DND-41 (cell line): ENCODE data around the gene TNNC1.

ENCODE experiments used
- ATAC-seq: fragments of 200-7000 bp; cut with Tn5 transposase; 3 replicates; pipeline ENCODE4 v1.9.1; 2021; ENCODE audit warnings: low read depth; ENCODE audit not compliant: insufficient read depth
- DNase-seq: peaks from one replicate; pipeline ENCODE4 v3.0.0-alpha.2; 2020
- H2AFZ ChIP-seq: 2 replicates; pipeline ENCODE4 v1.6.0; 2012; ENCODE audit warnings: low read depth, low read length
- H3K27ac ChIP-seq: 2 replicates; pipeline ENCODE4 v1.5.1; 2012; ENCODE audit warnings: low read length, inconsistent platforms
- H3K27me3 ChIP-seq: fragments of 200-600 bp; sonication (generic); 2 replicates; pipeline ENCODE4 v1.6.0; 2012; ENCODE audit warnings: low read length, mild to moderate bottlenecking, inconsistent platforms; ENCODE audit not compliant: insufficient read depth, poor library complexity
- H3K36me3 ChIP-seq: 2 replicates; pipeline ENCODE4 v1.5.1; 2012; ENCODE audit warnings: low read length, inconsistent platforms; ENCODE audit not compliant: insufficient read depth
- H3K4me1 ChIP-seq: 2 replicates; pipeline ENCODE4 v1.5.1; 2012; ENCODE audit warnings: mild to moderate bottlenecking, low read length; ENCODE audit not compliant: insufficient read depth
- H3K4me2 ChIP-seq: 2 replicates; pipeline ENCODE4 v1.6.0; 2012; ENCODE audit warnings: mild to moderate bottlenecking, moderate library complexity, low read length, inconsistent platforms; ENCODE audit not compliant: insufficient read depth
- H3K4me3 ChIP-seq, 2 experiments: fragments of 200-600 bp in 1 of 2; shearing (Covaris generic) in 1 of 2; 2 replicates each; pipeline ENCODE4 v1.5.1; 2012 to 2016; ENCODE audit warnings: inconsistent platforms in 2 of 2, low read length in 2 of 2, mild to moderate bottlenecking in 2 of 2, low read depth in 1 of 2, moderate library complexity in 1 of 2
- H3K79me2 ChIP-seq: 2 replicates; pipeline ENCODE4 v1.6.0; 2012; ENCODE audit warnings: low read length, inconsistent platforms; ENCODE audit not compliant: insufficient read depth
- H3K9ac ChIP-seq: 2 replicates; pipeline ENCODE4 v1.6.0; 2012; ENCODE audit warnings: low read depth, mild to moderate bottlenecking, inconsistent platforms, low read length, moderate library complexity
- H3K9me3 ChIP-seq: 2 replicates; pipeline ENCODE4 v1.5.1; 2012; ENCODE audit warnings: low read length, moderate library complexity, mild to moderate bottlenecking, inconsistent platforms; ENCODE audit not compliant: insufficient read depth, severe bottlenecking
- H4K20me1 ChIP-seq: 2 replicates; pipeline ENCODE4 v1.6.0; 2012; ENCODE audit warnings: low read length; ENCODE audit not compliant: insufficient read depth
- CTCF ChIP-seq: IDR thresholded peaks from 2 replicates; pipeline ENCODE4 v1.5.1; 2012; ENCODE audit warnings: borderline replicate concordance, low read length, moderate library complexity, mild to moderate bottlenecking; ENCODE audit not compliant: poor library complexity, severe bottlenecking; ENCODE audit errors: extremely low read depth
- EZH2 ChIP-seq: IDR thresholded peaks from 3 replicates; pipeline ENCODE4 v1.6.1; 2012; ENCODE audit warnings: borderline replicate concordance, low read depth, mild to moderate bottlenecking, moderate library complexity, low read length, inconsistent platforms; ENCODE audit not compliant: severe bottlenecking

Gene TNNC1

GRCh38 chr3:52492059-52492458 lies 38.2 kb upstream of the TNNC1 start:
- H2AFZ ChIP-seq: no peak overlapping the region
- no peak for TF ChIP-seq CTCF
- no peak for TF ChIP-seq EZH2
- no peaks in the 10 kb centered on the region for H3K4me1 ChIP-seq
- H4K20me1 ChIP-seq: peaks cover 15% of the 10 kb centered on the region
- H3K4me2 ChIP-seq: no peak overlapping the region
- no peak overlapping the region for H3K9ac ChIP-seq
- H3K36me3 ChIP-seq: peaks cover 63% of the 10 kb centered on the region
- H3K4me3 ChIP-seq: no peak overlapping the region
- DNase-seq (no peak), ATAC-seq (no peak)
- no peak overlapping the region for H3K27ac ChIP-seq
- H3K9me3 ChIP-seq: no peaks in the 10 kb centered on the region
- H3K27me3 ChIP-seq: no peaks in the 10 kb centered on the region
- no peaks in the 10 kb centered on the region for H3K79me2 ChIP-seq

- TF ChIP-seq EZH2 (no peak), CTCF (no peak)
- H3K27me3 ChIP-seq: no peaks in the 10 kb centered on the region
- DNase-seq (no peak), ATAC-seq (no peak)
- no peak overlapping the region for H3K4me3 ChIP-seq
- H4K20me1 ChIP-seq: peaks cover 15% of the 10 kb centered on the region
- H3K36me3 ChIP-seq: peaks cover 74% of the 10 kb centered on the region
- no peak overlapping the region for H3K9ac ChIP-seq
- no peak overlapping the region for H3K4me2 ChIP-seq
- H2AFZ ChIP-seq: no peak overlapping the region
- H3K27ac ChIP-seq: no peak overlapping the region
- no peaks in the 10 kb centered on the region for H3K9me3 ChIP-seq
- no peaks in the 10 kb centered on the region for H3K4me1 ChIP-seq
- no peaks in the 10 kb centered on the region for H3K79me2 ChIP-seq
Measured at GRCh38 chr3:52490939-52491526, 37.2 kb upstream of the TNNC1 start.

- H3K4me1 ChIP-seq: no peaks in the 10 kb centered on the region
- H3K27me3 ChIP-seq: no peaks in the 10 kb centered on the region
- H3K79me2 ChIP-seq: no peaks in the 10 kb centered on the region
- H3K36me3 ChIP-seq: peaks cover 79% of the 10 kb centered on the region
- H3K9me3 ChIP-seq: no peaks in the 10 kb centered on the region
- no peak overlapping the region for H3K4me3 ChIP-seq
- DNase-seq (no peak), ATAC-seq (no peak)
- no peak overlapping the region for H3K9ac ChIP-seq
- H3K27ac ChIP-seq: no peak overlapping the region
- H4K20me1 ChIP-seq: peaks cover 15% of the 10 kb centered on the region
- H2AFZ ChIP-seq: no peak overlapping the region
- no peak for TF ChIP-seq EZH2
- H3K4me2 ChIP-seq: no peak overlapping the region
Measured at GRCh38 chr3:52490035-52490938, 36.4 kb upstream of the TNNC1 start.

GRCh38 chr3:52489453-52489852 lies 35.6 kb upstream of the TNNC1 start:
- Histone ChIP-seq H3K27ac (no peak overlapping the region), H3K4me3 (no peak overlapping the region), H4K20me1 (peaks cover 15% of the 10 kb centered on the region), H3K9ac (no peak overlapping the region), H2AFZ (no peak overlapping the region), H3K79me2 (no peaks in the 10 kb centered on the region), H3K9me3 (no peaks in the 10 kb centered on the region), H3K36me3 (peaks cover 87% of the 10 kb centered on the region), H3K4me2 (no peak overlapping the region), H3K27me3 (no peaks in the 10 kb centered on the region), H3K4me1 (no peaks in the 10 kb centered on the region)
- no peak for DNase-seq
- TF ChIP-seq CTCF: no peak
- no peak for TF ChIP-seq EZH2
- no peak for ATAC-seq
